ENCODE measurements around the gene LRIG1.

Gene LRIG1
- total RNA-seq = 121 to 267 (median 193) reads per million in 4 experiments

- DNase-seq = peak; percentile 81
These were observed at the start of gene LRIG1 for GRCh38 chr3:66500576-66501482. LRIG1 (minus strand) TSS chr3:66501022; CDS start chr3:66500407, 615 bp downstream.

DNA sequence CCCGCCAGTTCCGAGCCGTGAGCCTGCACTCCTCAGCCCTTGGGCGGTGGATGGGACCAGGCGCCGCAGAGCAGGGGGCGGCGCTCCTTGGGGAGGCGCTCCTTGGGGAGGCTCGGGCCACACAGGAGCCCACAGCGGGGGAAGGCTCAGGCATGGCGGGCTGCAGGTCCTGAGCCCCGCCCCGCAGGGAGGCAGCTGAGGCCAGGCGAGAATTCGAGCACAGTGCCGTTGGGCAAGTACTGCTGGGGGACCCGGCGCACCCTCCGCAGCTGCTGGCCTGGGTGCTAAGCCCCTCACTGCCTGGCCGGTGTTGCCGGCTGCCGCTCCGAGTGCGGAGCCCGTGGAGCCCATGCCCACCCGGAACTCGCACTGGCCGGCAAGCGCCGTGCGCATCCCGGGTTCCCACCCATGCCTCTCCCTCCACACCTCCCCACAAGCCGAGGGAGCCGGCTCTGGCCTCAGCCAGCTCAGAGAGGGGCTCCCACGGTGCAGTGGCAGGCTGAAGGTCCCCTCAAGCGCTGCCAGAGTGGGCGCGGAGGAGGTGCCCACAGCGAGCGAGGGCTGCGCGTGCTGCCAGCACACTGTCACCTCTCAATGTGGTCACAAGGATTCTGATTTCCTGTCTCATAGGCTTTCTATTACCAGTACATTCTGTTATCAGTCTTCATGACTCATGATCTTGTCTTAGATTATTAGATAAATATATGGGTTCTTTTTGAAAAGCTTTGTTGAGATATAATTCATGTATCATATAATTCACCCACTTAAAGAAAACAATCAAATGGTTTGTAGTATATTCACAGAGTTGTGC is 44.0 kb upstream of the LRIG1 start:
- no peak for DNase-seq

DNA sequence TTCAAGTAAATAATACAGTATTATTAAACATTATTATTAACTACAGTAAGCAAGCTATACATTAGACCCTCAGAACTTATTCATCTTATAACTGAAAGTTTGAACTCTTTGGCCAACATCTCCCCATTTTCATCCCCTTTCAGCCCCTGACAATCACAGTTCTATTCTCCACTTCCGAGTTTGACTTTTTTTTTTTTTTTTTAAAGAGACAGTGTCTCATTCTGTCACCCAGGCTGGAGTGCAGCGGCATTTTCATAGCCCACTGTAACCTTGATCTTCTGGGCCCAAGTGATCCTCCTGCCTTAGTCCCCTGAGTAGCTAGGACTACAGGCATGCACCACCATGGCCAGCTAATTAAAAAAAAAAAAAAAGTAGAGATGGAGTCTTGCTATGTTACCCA is 41.3 kb upstream of the LRIG1 start:
- DNase-seq = no peak

DNA sequence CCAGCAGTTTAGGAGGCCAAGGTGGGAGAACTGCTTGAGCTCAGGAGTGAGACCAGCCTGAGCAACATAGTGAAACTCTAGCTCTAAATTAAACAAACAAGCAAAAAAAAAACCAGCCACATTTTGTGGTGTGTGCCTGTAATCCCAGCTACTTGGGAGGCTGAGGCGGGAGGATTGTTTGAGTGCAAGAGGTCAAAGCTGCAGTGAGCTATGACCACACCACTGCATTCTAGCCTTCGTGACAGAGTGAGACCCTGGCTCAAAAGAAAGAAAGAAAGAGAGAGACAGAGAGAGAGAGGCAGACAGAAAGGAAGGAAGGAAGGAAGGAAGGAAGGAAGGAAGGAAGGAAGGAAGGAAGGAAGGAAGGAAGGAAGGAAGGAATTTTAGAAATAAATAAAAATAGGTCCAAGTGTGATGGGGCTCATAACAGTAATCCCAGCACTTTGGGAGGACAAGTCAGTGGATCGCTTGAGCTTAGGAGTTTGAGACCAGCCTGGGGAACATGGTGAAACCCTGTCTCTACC is 38.7 kb upstream of the LRIG1 start:
- DNase-seq = no peak

DNA sequence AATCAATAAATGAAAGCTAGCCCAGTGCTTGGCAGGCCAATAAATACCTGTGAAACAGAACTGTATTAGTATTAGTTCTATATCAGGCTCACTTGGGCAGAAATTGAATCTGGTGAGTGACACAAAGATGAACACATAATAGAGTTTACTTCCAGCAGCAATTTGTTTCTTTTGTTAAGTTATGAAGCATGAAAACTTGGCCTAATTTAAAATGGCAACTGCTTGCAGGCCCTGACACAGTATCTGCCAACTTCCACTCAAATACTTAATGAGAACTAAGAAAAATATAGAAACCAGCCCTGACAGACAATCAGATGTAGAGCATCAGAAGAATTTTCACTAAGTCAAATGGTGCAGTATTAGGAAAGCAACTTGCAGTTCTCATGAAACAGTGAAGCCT is 37.6 kb upstream of the LRIG1 start:
- no peak for DNase-seq

DNA sequence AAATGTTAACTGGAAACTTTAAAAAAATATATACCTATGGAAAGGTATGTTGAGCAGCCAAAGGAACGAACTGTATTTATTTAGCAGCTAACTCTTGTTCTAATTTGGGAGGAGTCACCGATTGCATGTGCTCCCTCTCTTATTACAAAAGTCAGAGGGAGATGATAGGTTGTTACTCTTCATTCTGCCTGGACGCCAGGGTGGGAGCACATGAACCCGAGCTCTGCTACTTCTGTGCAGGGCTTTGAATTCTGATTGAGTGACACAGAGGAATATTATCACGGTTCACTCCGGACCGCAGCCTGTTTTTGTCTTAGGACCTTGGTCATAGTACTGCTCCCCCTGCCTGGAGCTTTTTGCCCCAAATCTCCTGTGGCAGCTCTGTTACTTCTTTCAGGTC is 36.9 kb upstream of the LRIG1 start:
- DNase-seq = no peak

- no peak for DNase-seq
These were observed 36.0 kb upstream of the LRIG1 start for GRCh38 chr3:66536791-66537190.

GRCh38 chr3:66534304-66534845 is 33.6 kb upstream of the LRIG1 start:
- no peak for DNase-seq

GRCh38 chr3:66532613-66533012 is 31.8 kb upstream of the LRIG1 start:
- DNase-seq = no peak

DNA sequence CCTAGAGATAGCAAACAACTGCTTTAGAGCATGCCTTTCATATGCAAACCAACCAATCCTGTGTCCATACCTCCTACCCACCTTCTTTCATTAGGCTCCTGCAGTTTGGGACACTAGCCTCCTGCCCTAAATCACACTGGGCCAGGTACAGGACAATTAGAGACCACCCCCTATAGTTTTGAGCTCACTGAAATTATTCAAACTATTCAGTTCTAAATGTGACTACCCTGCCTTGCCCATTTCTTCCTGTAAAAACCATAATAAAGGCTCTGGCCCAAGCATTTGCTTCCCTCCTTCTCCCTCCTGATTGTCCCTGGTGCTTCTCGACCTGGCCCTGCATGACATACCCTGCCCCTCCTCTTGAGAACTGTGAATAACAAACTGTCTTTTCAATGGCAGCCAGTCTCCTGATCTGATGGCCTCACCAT is 31.4 kb upstream of the LRIG1 start:
- no peak for DNase-seq

DNA sequence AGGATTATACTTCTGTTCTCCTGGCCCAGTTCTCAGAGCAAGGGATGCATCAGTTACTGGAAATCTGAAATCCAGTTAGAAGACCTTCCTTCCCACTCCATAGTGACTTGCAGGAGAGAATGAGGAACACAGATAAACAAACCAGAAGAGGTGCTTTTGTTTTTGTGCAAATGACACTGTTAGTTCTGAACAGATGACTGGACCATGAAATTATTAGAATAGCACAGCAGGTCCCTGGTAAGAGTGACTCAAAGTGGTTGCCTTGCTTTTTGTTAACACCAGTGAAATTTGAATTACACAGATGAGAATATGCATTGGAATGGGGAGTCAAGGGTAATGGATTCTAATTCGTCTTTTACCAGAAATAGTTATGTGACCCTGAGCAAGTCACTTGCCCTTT is 30.4 kb upstream of the LRIG1 start:
- DNase-seq = no peak

GRCh38 chr3:66527246-66527645 is 26.4 kb upstream of the LRIG1 start:
- DNase-seq = no peak

- no peak for DNase-seq
These were observed 24.9 kb upstream of the LRIG1 start for GRCh38 chr3:66525771-66526170.

GRCh38 chr3:66520724-66521123 is 19.9 kb upstream of the LRIG1 start:
- no peak for DNase-seq

GRCh38 chr3:66518644-66519043 is 17.8 kb upstream of the LRIG1 start:
- no peak for DNase-seq

GRCh38 chr3:66518126-66518525 is 17.3 kb upstream of the LRIG1 start:
- DNase-seq = no peak

GRCh38 chr3:66517241-66517640 is 16.4 kb upstream of the LRIG1 start:
- no peak for DNase-seq

GRCh38 chr3:66508461-66508860 is 7.6 kb upstream of the LRIG1 start:
- DNase-seq = no peak

GRCh38 chr3:66507423-66508260 is 6.8 kb upstream of the LRIG1 start:
- no peak for DNase-seq

GRCh38 chr3:66506154-66506553 is 5.3 kb upstream of the LRIG1 start:
- DNase-seq = no peak

GRCh38 chr3:66504850-66505641 is 4.2 kb upstream of the LRIG1 start:
- DNase-seq = no peak

Measured in effector CD8-positive, alpha-beta T cell (primary cell).